CD8-positive, alpha-beta memory T cell (primary cell): ENCODE results near the gene SFXN5. TPM values are rescaled to one million over a fixed set of nuclear protein-coding genes. Genes with fewer than 3 reads are reported as not detected.

ENCODE experiments used
- polyA plus RNA-seq: library from polyadenylated mRNA; unstranded; fragments of 300-500 nt; fragmentation: Illumina TruSeq; gene quantifications from one replicate; pipeline ENCODE4 v1.2.3, GENCODE V29; 2021
- total RNA-seq, 2 experiments: library from RNA; stranded (reverse); gene quantifications; one replicate each; pipeline ENCODE4 v1.2.3, GENCODE V29; 2021

Gene SFXN5
- total and polyA plus RNA-seq, 3 experiments from 2014 or later: 1.8 to 19.1 (median 16.8) TPM

Other genes starting within 250 kb of the SFXN5 start
- 1 to 10 TPM; 7.1 to 9.4 TPM for gene EXOC6B, start 245.7 kb downstream of the SFXN5 start, total RNA-seq
- gene EXOC6B, start 245.7 kb downstream of the SFXN5 start, polyA plus RNA-seq: 2.1 TPM
- gene SPR, start 184.3 kb downstream of the SFXN5 start, total RNA-seq: 1 to 10 TPM; 8.8 to 9.3 TPM
- gene SPR, start 184.3 kb downstream of the SFXN5 start, polyA plus RNA-seq: 0.14 TPM
- gene EMX1, start 154.2 kb downstream of the SFXN5 start, total RNA-seq: under 1 TPM; 0.57 to 0.82 TPM
- gene EMX1, start 154.2 kb downstream of the SFXN5 start, polyA plus RNA-seq: not detected
- 1 to 10 TPM; 2.7 to 4.3 TPM for gene RAB11FIP5, start 41.2 kb upstream of the SFXN5 start, total RNA-seq
- 10.4 TPM for gene RAB11FIP5, start 41.2 kb upstream of the SFXN5 start, polyA plus RNA-seq
- not detected for gene NOTO, start 130.9 kb upstream of the SFXN5 start, total RNA-seq
- not detected for gene NOTO, start 130.9 kb upstream of the SFXN5 start, polyA plus RNA-seq
- 10 to 100 TPM; 41.2 to 42.8 TPM for gene SMYD5, start 142.5 kb upstream of the SFXN5 start, total RNA-seq
- gene SMYD5, start 142.5 kb upstream of the SFXN5 start, polyA plus RNA-seq: 21.5 TPM
- 10 to 100 TPM; 21.1 to 24.9 TPM for gene PRADC1, start 161.5 kb upstream of the SFXN5 start, total RNA-seq
- gene PRADC1, start 161.5 kb upstream of the SFXN5 start, polyA plus RNA-seq: 27.2 TPM
- 100 to 1,000 TPM; 750 to 758 TPM for gene CCT7, start 162.6 kb upstream of the SFXN5 start, total RNA-seq
- 263 TPM for gene CCT7, start 162.6 kb upstream of the SFXN5 start, polyA plus RNA-seq
- gene FBXO41, start 212.8 kb upstream of the SFXN5 start, total RNA-seq: 10 to 100 TPM; 25.3 to 25.6 TPM
- 2.4 TPM for gene FBXO41, start 212.8 kb upstream of the SFXN5 start, polyA plus RNA-seq
- gene EGR4, start 221.8 kb upstream of the SFXN5 start, total RNA-seq: under 1 TPM; 0.31 to 0.55 TPM
- not detected for gene EGR4, start 221.8 kb upstream of the SFXN5 start, polyA plus RNA-seq